GM12878 (cell line): ENCODE measurements around the gene MAML2. TPM values are rescaled to one million over a fixed set of nuclear protein-coding genes. Genes with fewer than 3 reads are reported as not detected.

Source experiments
- ATF3 ChIP-seq: IDR thresholded peaks from 2 replicates; pipeline ENCODE4 v1.6.1; 2011; ENCODE audit warnings: low read depth, mild to moderate bottlenecking, low read length, moderate library complexity, borderline replicate concordance; ENCODE audit errors: extremely low read depth
- BRCA1 ChIP-seq: IDR thresholded peaks from 2 replicates; pipeline ENCODE4 v1.6.1; 2011; ENCODE audit warnings: low read depth, low read length, improper control_type of control experiment
- CBX5 ChIP-seq: sonication (generic); IDR thresholded peaks from 2 replicates; pipeline ENCODE4 v1.6.1; 2016; ENCODE audit warnings: low read depth, moderate library complexity, mild to moderate bottlenecking, inconsistent platforms
- CUX1 ChIP-seq: IDR thresholded peaks from 2 replicates; pipeline ENCODE4 v1.6.1; 2012; ENCODE audit warnings: improper control_type of control experiment, low read depth, low read length; ENCODE audit not compliant: insufficient replicate concordance
- HCFC1 ChIP-seq: fragments of 150-350 bp; IDR thresholded peaks from 2 replicates; pipeline ENCODE4 v1.6.1; 2014; ENCODE audit warnings: low read length
- HDAC6 ChIP-seq: fragments of 200-600 bp; sonication (generic); IDR thresholded peaks from one replicate; pipeline ENCODE4 v1.8.0; 2017; ENCODE audit warnings: antibody characterized with exemption; ENCODE audit not compliant: unreplicated experiment
- KAT2A ChIP-seq: conservative IDR thresholded peaks from 2 replicates; pipeline ENCODE4 v1.6.1; 2011; ENCODE audit warnings: low read depth, low read length; ENCODE audit not compliant: control insufficient read depth
- MYB ChIP-seq: fragments of 150-350 bp; IDR thresholded peaks from 2 replicates; pipeline ENCODE4 v1.6.1; 2014; ENCODE audit warnings: mild to moderate bottlenecking, low read depth, low read length, borderline replicate concordance
- PAX5 ChIP-seq: IDR thresholded peaks from 2 replicates; pipeline ENCODE4 v1.6.1; 2011; ENCODE audit warnings: low read depth, low read length, borderline replicate concordance
- PML ChIP-seq: IDR thresholded peaks from 2 replicates; pipeline ENCODE4 v1.6.1; 2012; ENCODE audit warnings: low read length, inconsistent platforms
- POLR2AphosphoS2 ChIP-seq: IDR thresholded peaks from 2 replicates; pipeline ENCODE4 v1.6.1; 2011; ENCODE audit warnings: low read depth, mild to moderate bottlenecking, low read length, improper control_type of control experiment, moderate library complexity
- SREBF2 ChIP-seq: IDR thresholded peaks from 2 replicates; pipeline ENCODE4 v1.6.1; 2012; ENCODE audit warnings: mild to moderate bottlenecking, low read length
- STAT1 ChIP-seq: fragments of 450-650 bp; conservative IDR thresholded peaks from 2 replicates; pipeline ENCODE4 v1.6.1; 2014; ENCODE audit warnings: antibody characterized with exemption, mild to moderate bottlenecking
- WRNIP1 ChIP-seq: IDR thresholded peaks from 2 replicates; pipeline ENCODE4 v1.6.1; 2011; ENCODE audit warnings: low read depth, low read length, improper control_type of control experiment, borderline replicate concordance
- ZNF622 ChIP-seq: fragments of 450-650 bp; IDR thresholded peaks from 2 replicates; pipeline ENCODE4 v1.6.1; 2017; ENCODE audit warnings: mild to moderate bottlenecking, inconsistent platforms
- polyA plus RNA-seq, 11 experiments: library from polyadenylated mRNA; depleted of rRNA in 4 of 11; unstranded in 6 of 11; stranded (reverse) in 5 of 11; fragments of >200 nt; fragmentation: Nextera tagmentation in 4 of 11; fragmentation: Illumina TruSeq in 1 of 11; extraction: Ambion mirVana in 4 of 11; extraction: Trizol in 1 of 11; gene quantifications; 1 replicate in 1 of 11; 2 replicates in 10 of 11; pipeline versions ENCODE4 v1.2.1 to v1.2.3, GENCODE V29; 2011 to 2016; ENCODE audit warnings: inconsistent platforms in 2 of 11, missing spikeins in 2 of 11, low read depth in 1 of 11
- total RNA-seq, 4 experiments: library from RNA; depleted of rRNA in 3 of 4; stranded (reverse); fragments of >200 nt in 3 of 4; fragmentation: Illumina TruSeq in 1 of 4; extraction: Trizol in 1 of 4; gene quantifications; 2 replicates each; pipeline versions ENCODE4 v1.2.1 to v1.2.3, GENCODE V29; 2013 to 2021
- TF ChIP-seq, protein P1 (sequence below): fragments of 450-650 bp; IDR thresholded peaks from 2 replicates; pipeline ENCODE4 v1.6.1; 2016; ENCODE audit warnings: mild to moderate bottlenecking
- TF ChIP-seq, protein P2 (sequence below): IDR thresholded peaks from 2 replicates; pipeline ENCODE4 v1.6.1; 2011; ENCODE audit warnings: low read depth, low read length, improper control_type of control experiment, borderline replicate concordance
- TF ChIP-seq, protein P3 (sequence below): fragments of 150-350 bp; IDR thresholded peaks from 2 replicates; pipeline ENCODE4 v1.6.1; 2016; ENCODE audit warnings: low read depth, low read length

The MAML2 gene
- total and polyA plus RNA-seq, 10 of the 15 experiments (the other 5 are each of a cell fraction or from before 2014, with no cell fraction given): 2.5 to 15.1 (median 12.0) TPM

- no peak for TF ChIP-seq CUX1
- peak; percentile 93 for TF ChIP-seq PAX5
- TF ChIP-seq, protein P1, sequence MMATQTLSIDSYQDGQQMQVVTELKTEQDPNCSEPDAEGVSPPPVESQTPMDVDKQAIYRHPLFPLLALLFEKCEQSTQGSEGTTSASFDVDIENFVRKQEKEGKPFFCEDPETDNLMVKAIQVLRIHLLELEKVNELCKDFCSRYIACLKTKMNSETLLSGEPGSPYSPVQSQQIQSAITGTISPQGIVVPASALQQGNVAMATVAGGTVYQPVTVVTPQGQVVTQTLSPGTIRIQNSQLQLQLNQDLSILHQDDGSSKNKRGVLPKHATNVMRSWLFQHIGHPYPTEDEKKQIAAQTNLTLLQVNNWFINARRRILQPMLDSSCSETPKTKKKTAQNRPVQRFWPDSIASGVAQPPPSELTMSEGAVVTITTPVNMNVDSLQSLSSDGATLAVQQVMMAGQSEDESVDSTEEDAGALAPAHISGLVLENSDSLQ: peak; percentile 52
- no peak for TF ChIP-seq HDAC6
- no peak for TF ChIP-seq HCFC1
- TF ChIP-seq SREBF2: no peak
- 0 out of 2 replicates have a peak, but pooled peaks have one; percentile 19 for TF ChIP-seq PML
- TF ChIP-seq, protein P2, sequence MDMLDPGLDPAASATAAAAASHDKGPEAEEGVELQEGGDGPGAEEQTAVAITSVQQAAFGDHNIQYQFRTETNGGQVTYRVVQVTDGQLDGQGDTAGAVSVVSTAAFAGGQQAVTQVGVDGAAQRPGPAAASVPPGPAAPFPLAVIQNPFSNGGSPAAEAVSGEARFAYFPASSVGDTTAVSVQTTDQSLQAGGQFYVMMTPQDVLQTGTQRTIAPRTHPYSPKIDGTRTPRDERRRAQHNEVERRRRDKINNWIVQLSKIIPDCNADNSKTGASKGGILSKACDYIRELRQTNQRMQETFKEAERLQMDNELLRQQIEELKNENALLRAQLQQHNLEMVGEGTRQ: no peak
- TF ChIP-seq BRCA1: no peak
- no peak for TF ChIP-seq KAT2A
- TF ChIP-seq POLR2AphosphoS2: no peak
- TF ChIP-seq WRNIP1: no peak
- no peak for TF ChIP-seq ATF3
- no peak for TF ChIP-seq STAT1
- TF ChIP-seq MYB: no peak
- TF ChIP-seq CBX5: peak; percentile 74; the same call in 1 of the 2 replicates
- TF ChIP-seq, protein P3, sequence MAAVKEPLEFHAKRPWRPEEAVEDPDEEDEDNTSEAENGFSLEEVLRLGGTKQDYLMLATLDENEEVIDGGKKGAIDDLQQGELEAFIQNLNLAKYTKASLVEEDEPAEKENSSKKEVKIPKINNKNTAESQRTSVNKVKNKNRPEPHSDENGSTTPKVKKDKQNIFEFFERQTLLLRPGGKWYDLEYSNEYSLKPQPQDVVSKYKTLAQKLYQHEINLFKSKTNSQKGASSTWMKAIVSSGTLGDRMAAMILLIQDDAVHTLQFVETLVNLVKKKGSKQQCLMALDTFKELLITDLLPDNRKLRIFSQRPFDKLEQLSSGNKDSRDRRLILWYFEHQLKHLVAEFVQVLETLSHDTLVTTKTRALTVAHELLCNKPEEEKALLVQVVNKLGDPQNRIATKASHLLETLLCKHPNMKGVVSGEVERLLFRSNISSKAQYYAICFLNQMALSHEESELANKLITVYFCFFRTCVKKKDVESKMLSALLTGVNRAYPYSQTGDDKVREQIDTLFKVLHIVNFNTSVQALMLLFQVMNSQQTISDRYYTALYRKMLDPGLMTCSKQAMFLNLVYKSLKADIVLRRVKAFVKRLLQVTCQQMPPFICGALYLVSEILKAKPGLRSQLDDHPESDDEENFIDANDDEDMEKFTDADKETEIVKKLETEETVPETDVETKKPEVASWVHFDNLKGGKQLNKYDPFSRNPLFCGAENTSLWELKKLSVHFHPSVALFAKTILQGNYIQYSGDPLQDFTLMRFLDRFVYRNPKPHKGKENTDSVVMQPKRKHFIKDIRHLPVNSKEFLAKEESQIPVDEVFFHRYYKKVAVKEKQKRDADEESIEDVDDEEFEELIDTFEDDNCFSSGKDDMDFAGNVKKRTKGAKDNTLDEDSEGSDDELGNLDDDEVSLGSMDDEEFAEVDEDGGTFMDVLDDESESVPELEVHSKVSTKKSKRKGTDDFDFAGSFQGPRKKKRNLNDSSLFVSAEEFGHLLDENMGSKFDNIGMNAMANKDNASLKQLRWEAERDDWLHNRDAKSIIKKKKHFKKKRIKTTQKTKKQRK: no peak
- TF ChIP-seq ZNF622: no peak
Observed at GRCh38 chr11:96155627-96156378, 187.2 kb downstream of the MAML2 start (continued).
